HG03342 (cell line): ENCODE results near the gene GIPC3.

Source experiments
- ATAC-seq: cut with Tn5 transposase; IDR thresholded peaks from one replicate; pipeline ENCODE4 v1.9.1; 2021; ENCODE audit warnings: mild to moderate bottlenecking, moderate library complexity; ENCODE audit not compliant: unreplicated experiment

GIPC3 gene

GRCh38 chr19:3585301-3586126, at the start of gene GIPC3:
Gene GIPC3 (plus strand): TSS chr19:3585478. CDS start chr19:3585598, 120 bp downstream.
- no peak for ATAC-seq

GRCh38 chr19:3535563-3535965, 49.7 kb upstream of the GIPC3 start:
- ATAC-seq = no peak

GRCh38 chr19:3535981-3536380, 49.3 kb upstream of the GIPC3 start:
- no peak for ATAC-seq

- no peak for ATAC-seq
Measured at GRCh38 chr19:3536429-3537100, 48.7 kb upstream of the GIPC3 start.

- no peak for ATAC-seq
Measured at GRCh38 chr19:3537101-3537437, 48.2 kb upstream of the GIPC3 start.

GRCh38 chr19:3537438-3538240, 47.6 kb upstream of the GIPC3 start:
- no peak for ATAC-seq

GRCh38 chr19:3538258-3538929, 46.9 kb upstream of the GIPC3 start:
- no peak for ATAC-seq

GRCh38 chr19:3538965-3539755, 46.1 kb upstream of the GIPC3 start, which contains the start of gene TEKTIP1:
Gene TEKTIP1 (plus strand): TSS chr19:3539174. CDS start chr19:3539178, 4 bp downstream.
- no peak for ATAC-seq

- ATAC-seq = no peak
Measured at GRCh38 chr19:3539756-3540118, 45.5 kb upstream of the GIPC3 start.

GRCh38 chr19:3543150-3544057, 41.9 kb upstream of the GIPC3 start:
- no peak for ATAC-seq

- ATAC-seq = no peak
Measured at GRCh38 chr19:3544058-3544376, 41.3 kb upstream of the GIPC3 start.

- no peak for ATAC-seq
Measured at GRCh38 chr19:3544742-3545668, 40.3 kb upstream of the GIPC3 start.

GRCh38 chr19:3545669-3546034, 39.6 kb upstream of the GIPC3 start:
- no peak for ATAC-seq

GRCh38 chr19:3546119-3546518, 39.2 kb upstream of the GIPC3 start:
- ATAC-seq = no peak

- no peak for ATAC-seq
Measured at GRCh38 chr19:3547301-3547731, 38.0 kb upstream of the GIPC3 start.

- ATAC-seq = no peak
Measured at GRCh38 chr19:3547767-3548282, 37.5 kb upstream of the GIPC3 start.

GRCh38 chr19:3548606-3549005, 36.7 kb upstream of the GIPC3 start:
- no peak for ATAC-seq

GRCh38 chr19:3549816-3550215, 35.5 kb upstream of the GIPC3 start:
- ATAC-seq = no peak
